COR-L47 (cell line): ENCODE data around the gene CAPZB.
A peak's percentile ranks its signal among the peaks of the same experiment; 100 is the strongest.

Experiments used
- DNase-seq: peaks from one replicate; lab custom pipeline; 2025; lab: John Stamatoyannopoulos, UW

CAPZB gene

GRCh38 chr1:19328486-19328885, 156.9 kb downstream of the CAPZB start:
- no peak for DNase-seq

GRCh38 chr1:19327736-19328135, 157.6 kb downstream of the CAPZB start:
- no peak for DNase-seq

GRCh38 chr1:19327301-19327700, 158.0 kb downstream of the CAPZB start:
- DNase-seq, result no peak

- DNase-seq, result no peak
Observed at GRCh38 chr1:19326748-19327065, 158.6 kb downstream of the CAPZB start.

GRCh38 chr1:19325958-19326747, 159.2 kb downstream of the CAPZB start:
- no peak for DNase-seq

GRCh38 chr1:19325368-19325957, 159.9 kb downstream of the CAPZB start:
- DNase-seq, result no peak

- no peak for DNase-seq
Observed at GRCh38 chr1:19324665-19324990, 160.7 kb downstream of the CAPZB start.

GRCh38 chr1:19323987-19324664, 161.2 kb downstream of the CAPZB start:
- no peak for DNase-seq

- no peak for DNase-seq
Observed at GRCh38 chr1:19322481-19322880, 162.9 kb downstream of the CAPZB start.

GRCh38 chr1:19321071-19321470, 164.3 kb downstream of the CAPZB start:
- no peak for DNase-seq

- DNase-seq, result no peak
Observed at GRCh38 chr1:19319196-19319595, 166.1 kb downstream of the CAPZB start.

GRCh38 chr1:19317126-19317910, 168.0 kb downstream of the CAPZB start:
- DNase-seq, result no peak

GRCh38 chr1:19315378-19316198, 169.8 kb downstream of the CAPZB start:
- DNase-seq, result no peak

- no peak for DNase-seq
Observed at GRCh38 chr1:19313961-19314882, 171.1 kb downstream of the CAPZB start.

- DNase-seq, result no peak
Observed at GRCh38 chr1:19313636-19313959, 171.7 kb downstream of the CAPZB start.

GRCh38 chr1:19312782-19313635, 172.3 kb downstream of the CAPZB start:
- no peak for DNase-seq

GRCh38 chr1:19311931-19312781, 173.2 kb downstream of the CAPZB start, which contains the start of the genes AKR7A2 and SLC66A1:
Gene AKR7A2, minus strand, starts transcription at chr1:19312144. Its CDS starts 20 bp downstream, at chr1:19312124.
Gene SLC66A1, plus strand, starts transcription at chr1:19312326. Its CDS starts 5,352 bp downstream, at chr1:19317678.
- peak; percentile 90 for DNase-seq

GRCh38 chr1:19311503-19311930, 173.8 kb downstream of the CAPZB start:
- no peak for DNase-seq
